PC-3 (cell line): ENCODE data around the gene ADD3. TPM values are rescaled to one million over a fixed set of nuclear protein-coding genes. Genes with fewer than 3 reads are reported as not detected.

ENCODE experiments used
- ATAC-seq: fragments of 200-7000 bp; cut with Tn5 transposase; 2 replicates; pipeline ENCODE4 v1.9.1; 2020; ENCODE audit warnings: mild to moderate bottlenecking, moderate library complexity
- BruUV-seq: library from RNA; stranded (reverse); fragments of 400-500 nt; replicated peaks from 2 replicates; lab custom pipeline; 2021; lab: Mats Ljungman, UMichigan
- CTCF ChIA-PET: fragments of 300-600 bp; sonication (Branson Sonifier 250); formaldehyde crosslinking; loops from one replicate; lab custom pipeline; 2022; ENCODE audit warnings: antibody characterized with exemption; lab: Charles Lee
- POLR2A ChIA-PET: fragments of 300-600 bp; sonication (Branson Sonifier 250); formaldehyde crosslinking; loops from one replicate; lab custom pipeline; 2022; ENCODE audit warnings: antibody characterized with exemption; ENCODE audit not compliant: unreplicated experiment; lab: Charles Lee
- DNase-seq: peaks from one replicate; pipeline ENCODE4 v3.0.0-alpha.2; 2015
- H2AFZ ChIP-seq: fragments of 300-600 bp; sonication (generic); 2 replicates; pipeline ENCODE4 v1.6.0; 2016; ENCODE audit warnings: antibody characterized with exemption, low read length
- H3F3A ChIP-seq: fragments of 300-600 bp; sonication (generic); one replicate; pipeline ENCODE4 v1.6.0; 2017; ENCODE audit warnings: antibody characterized with exemption, low read length, control low read depth, mild to moderate bottlenecking; ENCODE audit not compliant: unreplicated experiment
- H3K27ac ChIP-seq: fragments of 300-600 bp; sonication (generic); 2 replicates; pipeline ENCODE4 v1.5.1; 2016; ENCODE audit warnings: mild to moderate bottlenecking, low read length
- H3K27me3 ChIP-seq: fragments of 300-600 bp; sonication (generic); 2 replicates; pipeline ENCODE4 v1.6.1; 2016; ENCODE audit warnings: low read length, mixed read lengths
- H3K36me3 ChIP-seq: fragments of 300-600 bp; sonication (generic); 2 replicates; pipeline ENCODE4 v1.6.1; 2016; ENCODE audit warnings: low read depth, mixed run types, low read length, mixed read lengths
- H3K4me1 ChIP-seq: fragments of 300-600 bp; sonication (generic); 2 replicates; pipeline ENCODE4 v1.5.1; 2016; ENCODE audit warnings: low read length; ENCODE audit not compliant: insufficient read depth
- H3K4me2 ChIP-seq: fragments of 300-600 bp; sonication (generic); 2 replicates; pipeline ENCODE4 v1.6.0; 2016; ENCODE audit warnings: low read length
- H3K4me3 ChIP-seq: fragments of 300-600 bp; sonication (generic); 2 replicates; pipeline ENCODE4 v1.5.1; 2016; ENCODE audit warnings: mild to moderate bottlenecking, low read length, mixed read lengths
- H3K79me2 ChIP-seq: fragments of 300-600 bp; sonication (generic); 2 replicates; pipeline ENCODE4 v1.6.1; 2017; ENCODE audit warnings: low read length, mixed read lengths
- H3K9ac ChIP-seq: fragments of 300-600 bp; sonication (generic); 2 replicates; pipeline ENCODE4 v1.6.0; 2016; ENCODE audit warnings: mild to moderate bottlenecking, low read length
- H3K9me2 ChIP-seq: fragments of 300-600 bp; sonication (generic); replicated peaks from 2 replicates; pipeline ENCODE4 v1.6.1; 2016; ENCODE audit warnings: mixed run types, low read length, mixed read lengths
- H3K9me3 ChIP-seq: fragments of 300-600 bp; sonication (generic); 2 replicates; pipeline ENCODE4 v1.6.1; 2016; ENCODE audit warnings: low read length, mixed read lengths
- H4K20me1 ChIP-seq: fragments of 300-600 bp; sonication (generic); 2 replicates; pipeline ENCODE4 v1.6.1; 2016; ENCODE audit warnings: low read length, mixed read lengths
- CTCF ChIP-seq: fragments of 300-600 bp; sonication (generic); conservative IDR thresholded peaks from 2 replicates; pipeline ENCODE4 v1.5.1; 2017; ENCODE audit warnings: antibody characterized with exemption, low read depth, mild to moderate bottlenecking, low read length
- EZH2 ChIP-seq: fragments of 300-600 bp; sonication (generic); IDR thresholded peaks from one replicate; pipeline ENCODE4 v1.6.1; 2017; ENCODE audit warnings: antibody characterized with exemption, mild to moderate bottlenecking, low read length; ENCODE audit not compliant: unreplicated experiment
- EZH2phosphoT487 ChIP-seq: fragments of 300-600 bp; sonication (generic); IDR thresholded peaks from 2 replicates; pipeline ENCODE4 v1.6.1; 2018; ENCODE audit warnings: mild to moderate bottlenecking, antibody characterized with exemption, low read length, borderline replicate concordance
- intact Hi-C: fragments of 100-400 bp; cut with micrococcal nuclease; formaldehyde crosslinking; loops from 2 replicates; pipeline ENCODE4 v1.9.0; 2023
- total RNA-seq: library from RNA; depleted of rRNA; stranded (reverse); fragments of >200 nt; gene quantifications from 2 replicates; pipeline ENCODE4 v1.2.3, GENCODE V29; 2014

The ADD3 gene
- total RNA-seq, 1 experiment from 2014 or later = 25.7 TPM

- no peak overlapping the region for H3K4me3 ChIP-seq
- H3K9me3 ChIP-seq = no peaks in the 10 kb centered on the region
- ChIA-PET CTCF (interaction anchor here (0.6 kb wide), 1 partner anchor 40 kb away, joined by 3 read pairs; no protein-coding TSS in a partner anchor), POLR2A (no interaction called here)
- no peak for DNase-seq
- no peaks in the 10 kb centered on the region for H3F3A ChIP-seq
- H3K4me2 ChIP-seq = no peak overlapping the region
- TF ChIP-seq CTCF = no peak
- TF ChIP-seq EZH2phosphoT487 = no peak
- TF ChIP-seq EZH2 = no peak
- intact Hi-C loops = no loop called here
- no peaks in the 10 kb centered on the region for H3K79me2 ChIP-seq
- no peaks in the 10 kb centered on the region for H3K9me2 ChIP-seq
- H3K27me3 ChIP-seq = no peaks in the 10 kb centered on the region
- no peak overlapping the region for H2AFZ ChIP-seq
- no peaks in the 10 kb centered on the region for H3K4me1 ChIP-seq
- H3K36me3 ChIP-seq = no peaks in the 10 kb centered on the region; the same call in 1 of the 2 replicates
- BruUV-seq = no TSS peak
- H4K20me1 ChIP-seq = no peaks in the 10 kb centered on the region
- no peak for ATAC-seq
- H3K9ac ChIP-seq = no peak overlapping the region
- no peak overlapping the region for H3K27ac ChIP-seq
These were observed 32.3 kb upstream of the ADD3 start for GRCh38 chr10:109975244-109976190.

GRCh38 chr10:109976681-109977080 is 31.1 kb upstream of the ADD3 start:
- H3K9ac ChIP-seq = no peak overlapping the region
- H3K9me3 ChIP-seq = no peaks in the 10 kb centered on the region
- intact Hi-C loops = no loop called here
- H3F3A ChIP-seq = no peaks in the 10 kb centered on the region
- no peaks in the 10 kb centered on the region; the same call in 1 of the 2 replicates for H3K36me3 ChIP-seq
- ChIA-PET POLR2A (no interaction called here), CTCF (interaction anchor here (0.6 kb wide), 1 partner anchor 39 kb away, joined by 3 read pairs; no protein-coding TSS in a partner anchor)
- H3K27me3 ChIP-seq = no peaks in the 10 kb centered on the region
- no peaks in the 10 kb centered on the region for H3K9me2 ChIP-seq
- TF ChIP-seq CTCF (no peak), EZH2phosphoT487 (no peak), EZH2 (no peak)
- BruUV-seq = no TSS peak
- H2AFZ ChIP-seq = no peak overlapping the region
- no peaks in the 10 kb centered on the region for H3K4me1 ChIP-seq
- no peak overlapping the region for H3K27ac ChIP-seq
- ATAC-seq (no peak), DNase-seq (no peak)
- H3K4me2 ChIP-seq = no peak overlapping the region
- H4K20me1 ChIP-seq = no peaks in the 10 kb centered on the region
- no peak overlapping the region for H3K4me3 ChIP-seq
- no peaks in the 10 kb centered on the region for H3K79me2 ChIP-seq

GRCh38 chr10:109977382-109977806 is 30.4 kb upstream of the ADD3 start:
- Histone ChIP-seq H3K27me3 (no peaks in the 10 kb centered on the region), H3K9me2 (no peaks in the 10 kb centered on the region), H3K9me3 (no peaks in the 10 kb centered on the region), H3F3A (no peaks in the 10 kb centered on the region), H3K79me2 (no peaks in the 10 kb centered on the region), H3K4me2 (no peak overlapping the region), H3K4me3 (no peak overlapping the region), H3K4me1 (no peaks in the 10 kb centered on the region), H2AFZ (no peak overlapping the region), H3K9ac (no peak overlapping the region), H3K36me3 (no peaks in the 10 kb centered on the region; the same call in 1 of the 2 replicates), H4K20me1 (no peaks in the 10 kb centered on the region), H3K27ac (no peak overlapping the region)
- CTCF ChIA-PET = no interaction called here
- ATAC-seq = no peak
- POLR2A ChIA-PET = no interaction called here
- DNase-seq = no peak
- TF ChIP-seq EZH2phosphoT487 (no peak), CTCF (no peak)
- no TSS peak for BruUV-seq
- intact Hi-C loops = no loop called here
